H1 (cell line): ENCODE data around the gene MRPL43. TPM values are rescaled to one million over a fixed set of nuclear protein-coding genes. Genes with fewer than 3 reads are reported as not detected.

Experiments used
- CBX5 ChIP-seq: fragments of 300-800, 300-1000 bp; sonication (generic); IDR thresholded peaks from 2 replicates; pipeline ENCODE4 v1.7.1; 2016; ENCODE audit warnings: antibody characterized with exemption, low read length, low read depth
- CHD1 ChIP-seq: IDR thresholded peaks from 2 replicates; pipeline ENCODE4 v1.6.1; 2012; ENCODE audit warnings: low read depth, low read length, improper control_type of control experiment
- HDAC6 ChIP-seq: IDR thresholded peaks from one replicate; pipeline ENCODE4 v1.7.1; 2012; ENCODE audit warnings: low read depth, mild to moderate bottlenecking, inconsistent platforms, low read length, moderate library complexity
- SAP30 ChIP-seq: fragments of 300-600 bp; sonication (generic); IDR thresholded peaks from 2 replicates; pipeline ENCODE4 v1.7.1; 2012; ENCODE audit warnings: low read length, moderate library complexity, mild to moderate bottlenecking, inconsistent platforms; ENCODE audit not compliant: insufficient read depth, insufficient replicate concordance
- SIRT6 ChIP-seq: IDR thresholded peaks from one replicate; pipeline ENCODE4 v1.7.1; 2012; ENCODE audit warnings: low read length, inconsistent platforms
- TCF12 ChIP-seq: IDR thresholded peaks from 2 replicates; pipeline ENCODE4 v1.6.1; 2011; ENCODE audit warnings: low read depth, mild to moderate bottlenecking, low read length
- polyA plus RNA-seq, 7 experiments: library from polyadenylated mRNA; depleted of rRNA in 3 of 7; stranded (reverse) in 5 of 7; unstranded in 2 of 7; fragments of >200 nt in 5 of 7; fragments of 200-250 nt in 2 of 7; gene quantifications; 1 replicate in 5 of 7; 2 replicates in 1 of 7; 4 replicates in 1 of 7; pipeline versions ENCODE4 v1.2.1 to v1.2.3, GENCODE V29; 2011 to 2013; ENCODE audit warnings: missing spikeins in 2 of 7, mixed read lengths in 2 of 7
- total RNA-seq: library from RNA; stranded (reverse); fragmentation: NEBNext Ultra II Directional; extraction: Animal tissue kit (Norgen Biotek cat#: 25700); gene quantifications from 2 replicates; pipeline ENCODE4 v1.2.1, GENCODE V29; 2021
- TF ChIP-seq, protein P1 (sequence below): IDR thresholded peaks from 2 replicates; pipeline ENCODE4 v1.6.1; 2012; ENCODE audit warnings: low read length, inconsistent platforms
- TF ChIP-seq, protein P2 (sequence below), 3 experiments: IDR thresholded peaks; 1 replicate in 2 of 3; 2 replicates in 1 of 3; pipeline versions ENCODE4 v1.5.1 to v1.6.1; 2011; ENCODE audit warnings: low read length in 3 of 3, mild to moderate bottlenecking in 3 of 3, inconsistent platforms in 2 of 3, low read depth in 1 of 3, moderate library complexity in 1 of 3; ENCODE audit not compliant: insufficient read depth in 1 of 3; ENCODE audit errors: control extremely low read depth in 1 of 3
- TF ChIP-seq, protein P3 (sequence below): IDR thresholded peaks from 2 replicates; pipeline ENCODE4 v1.6.1; 2012; ENCODE audit warnings: inconsistent platforms

Gene MRPL43
- total and polyA plus RNA-seq, 2 of the 8 experiments (the other 6 are each of a cell fraction or from before 2014, with no cell fraction given) = 74.1 to 149 TPM

DNA sequence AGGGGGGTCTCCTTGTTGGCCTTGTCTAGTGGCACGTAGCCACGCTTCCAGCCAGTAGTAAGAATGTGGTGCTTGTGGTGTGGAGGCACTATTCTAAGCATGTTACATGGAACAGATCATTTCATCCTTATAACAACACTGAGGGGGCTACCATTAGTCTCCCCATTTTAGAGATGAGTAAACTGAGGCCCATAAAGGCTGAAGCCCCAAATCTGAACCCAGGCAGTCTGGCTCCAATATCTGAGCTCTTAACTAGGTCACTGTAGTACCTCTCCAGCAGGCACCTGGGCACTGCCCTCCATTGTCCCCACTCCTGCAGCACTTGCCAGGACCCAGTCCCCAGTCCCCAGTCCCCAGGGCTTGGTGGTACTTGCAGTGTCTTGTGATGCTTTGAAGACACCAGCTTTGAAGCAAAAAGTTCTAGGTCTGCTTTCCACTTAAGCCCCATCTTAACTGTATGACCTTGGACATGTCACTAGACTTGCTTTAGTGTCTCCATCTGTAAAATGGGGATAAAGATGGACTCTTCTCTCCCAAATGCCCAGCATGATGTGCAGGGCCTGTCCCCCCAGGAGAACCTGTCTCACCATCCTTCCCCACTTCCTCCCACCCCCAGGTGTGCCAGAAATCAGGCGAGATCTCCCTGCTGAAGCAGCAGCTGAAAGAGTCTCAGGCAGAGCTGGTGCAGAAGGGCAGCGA lies 18.7 kb upstream of the MRPL43 start (continued):
- TF ChIP-seq, protein P1, sequence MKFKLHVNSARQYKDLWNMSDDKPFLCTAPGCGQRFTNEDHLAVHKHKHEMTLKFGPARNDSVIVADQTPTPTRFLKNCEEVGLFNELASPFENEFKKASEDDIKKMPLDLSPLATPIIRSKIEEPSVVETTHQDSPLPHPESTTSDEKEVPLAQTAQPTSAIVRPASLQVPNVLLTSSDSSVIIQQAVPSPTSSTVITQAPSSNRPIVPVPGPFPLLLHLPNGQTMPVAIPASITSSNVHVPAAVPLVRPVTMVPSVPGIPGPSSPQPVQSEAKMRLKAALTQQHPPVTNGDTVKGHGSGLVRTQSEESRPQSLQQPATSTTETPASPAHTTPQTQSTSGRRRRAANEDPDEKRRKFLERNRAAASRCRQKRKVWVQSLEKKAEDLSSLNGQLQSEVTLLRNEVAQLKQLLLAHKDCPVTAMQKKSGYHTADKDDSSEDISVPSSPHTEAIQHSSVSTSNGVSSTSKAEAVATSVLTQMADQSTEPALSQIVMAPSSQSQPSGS = no peak
- TF ChIP-seq CHD1 = no peak
- no peak for TF ChIP-seq HDAC6
- no peak for TF ChIP-seq SAP30
- TF ChIP-seq SIRT6 = no peak
- TF ChIP-seq, protein P2, sequence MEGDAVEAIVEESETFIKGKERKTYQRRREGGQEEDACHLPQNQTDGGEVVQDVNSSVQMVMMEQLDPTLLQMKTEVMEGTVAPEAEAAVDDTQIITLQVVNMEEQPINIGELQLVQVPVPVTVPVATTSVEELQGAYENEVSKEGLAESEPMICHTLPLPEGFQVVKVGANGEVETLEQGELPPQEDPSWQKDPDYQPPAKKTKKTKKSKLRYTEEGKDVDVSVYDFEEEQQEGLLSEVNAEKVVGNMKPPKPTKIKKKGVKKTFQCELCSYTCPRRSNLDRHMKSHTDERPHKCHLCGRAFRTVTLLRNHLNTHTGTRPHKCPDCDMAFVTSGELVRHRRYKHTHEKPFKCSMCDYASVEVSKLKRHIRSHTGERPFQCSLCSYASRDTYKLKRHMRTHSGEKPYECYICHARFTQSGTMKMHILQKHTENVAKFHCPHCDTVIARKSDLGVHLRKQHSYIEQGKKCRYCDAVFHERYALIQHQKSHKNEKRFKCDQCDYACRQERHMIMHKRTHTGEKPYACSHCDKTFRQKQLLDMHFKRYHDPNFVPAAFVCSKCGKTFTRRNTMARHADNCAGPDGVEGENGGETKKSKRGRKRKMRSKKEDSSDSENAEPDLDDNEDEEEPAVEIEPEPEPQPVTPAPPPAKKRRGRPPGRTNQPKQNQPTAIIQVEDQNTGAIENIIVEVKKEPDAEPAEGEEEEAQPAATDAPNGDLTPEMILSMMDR (IDR thresholded peaks at IDR 0.05; ENCODE audit: control extremely low read depth in 1 of 3, insufficient read depth in 1 of 3, low read depth in 1 of 3, low read length in 3 of 3) = no peak
- no peak for TF ChIP-seq TCF12
- no peak for TF ChIP-seq CBX5
- TF ChIP-seq, protein P3, sequence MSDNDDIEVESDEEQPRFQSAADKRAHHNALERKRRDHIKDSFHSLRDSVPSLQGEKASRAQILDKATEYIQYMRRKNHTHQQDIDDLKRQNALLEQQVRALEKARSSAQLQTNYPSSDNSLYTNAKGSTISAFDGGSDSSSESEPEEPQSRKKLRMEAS = no peak
